Activated CD8-positive, alpha-beta T cell treated with anti-CD3 and anti-CD28 coated beads for 36 hours (primary cell): ENCODE data around the gene PRKN. TPM values are rescaled to one million over a fixed set of nuclear protein-coding genes. Genes with fewer than 3 reads are reported as not detected.

ENCODE experiments used
- ATAC-seq: fragments of 200-7000 bp; cut with Tn5 transposase; one replicate; pipeline ENCODE4 v1.10.0; 2021; ENCODE audit warnings: mild to moderate bottlenecking, moderate library complexity
- CTCF ChIA-PET: fragments of 350-600 bp; sonication (Branson Sonifier 250); formaldehyde crosslinking; loops from one replicate; lab custom pipeline; 2021; ENCODE audit warnings: antibody characterized with exemption; lab: Charles Lee
- POLR2A ChIA-PET: fragments of 350-600 bp; sonication (Branson Sonifier 250); formaldehyde crosslinking; loops from one replicate; lab custom pipeline; 2021; ENCODE audit warnings: antibody characterized with exemption; lab: Charles Lee
- DNase-seq: peaks from one replicate; pipeline ENCODE4 v3.0.0-alpha.2; 2020
- H3K27ac Mint-ChIP-seq: one replicate; pipeline ENCODE4 v1.8.0; 2021; ENCODE audit warnings: mild to moderate bottlenecking, mixed read lengths
- H3K27me3 Mint-ChIP-seq: one replicate; pipeline ENCODE4 v1.8.0; 2021; ENCODE audit warnings: mixed read lengths
- H3K36me3 Mint-ChIP-seq: one replicate; pipeline ENCODE4 v1.8.0; 2021; ENCODE audit warnings: low read depth, mixed read lengths
- H3K4me1 Mint-ChIP-seq: one replicate; pipeline ENCODE4 v1.8.0; 2021; ENCODE audit warnings: low read depth, mixed read lengths
- H3K4me3 Mint-ChIP-seq: one replicate; pipeline ENCODE4 v1.8.0; 2021; ENCODE audit warnings: mild to moderate bottlenecking, moderate library complexity, mixed read lengths
- H3K9me3 Mint-ChIP-seq: one replicate; pipeline ENCODE4 v1.8.0; 2021; ENCODE audit warnings: mixed read lengths
- CTCF ChIP-seq: fragments of 200-600 bp; IDR thresholded peaks from one replicate; pipeline ENCODE4 v1.8.0; 2022; ENCODE audit warnings: antibody characterized with exemption, mild to moderate bottlenecking
- intact Hi-C: fragments of 100-400 bp; cut with micrococcal nuclease; formaldehyde crosslinking; loops from one replicate; pipeline ENCODE4 v1.10.0; 2022
- total RNA-seq, 2 experiments: library from RNA; stranded (reverse); gene quantifications; one replicate each; pipeline ENCODE4 v1.2.3, GENCODE V29; 2021

PRKN gene
- total RNA-seq, 2 experiments from 2014 or later = 1.2 to 1.4 TPM

- Mint-ChIP-seq H3K4me1 (no peaks in the 10 kb centered on the region), H3K9me3 (peaks cover 5% of the 10 kb centered on the region), H3K4me3 (no peak overlapping the region), H3K27ac (no peak overlapping the region), H3K36me3 (no peaks in the 10 kb centered on the region), H3K27me3 (no peaks in the 10 kb centered on the region)
- ChIA-PET POLR2A (no interaction called here), CTCF (no interaction called here)
- intact Hi-C loops = no loop called here
- no peak for DNase-seq
- no peak for ATAC-seq
- TF ChIP-seq CTCF = no peak
Observed at GRCh38 chr6:162627362-162627761, 100.2 kb downstream of the PRKN start.

GRCh38 chr6:162626869-162627268 is 100.7 kb downstream of the PRKN start:
- intact Hi-C loops = no loop called here
- Mint-ChIP-seq H3K4me3 (no peak overlapping the region), H3K27me3 (no peaks in the 10 kb centered on the region), H3K9me3 (peaks cover 5% of the 10 kb centered on the region), H3K36me3 (no peaks in the 10 kb centered on the region), H3K4me1 (no peaks in the 10 kb centered on the region), H3K27ac (no peak overlapping the region)
- POLR2A ChIA-PET = no interaction called here
- ATAC-seq = no peak
- no peak for DNase-seq
- TF ChIP-seq CTCF = no peak
- CTCF ChIA-PET = no interaction called here

GRCh38 chr6:162625846-162626540 is 101.6 kb downstream of the PRKN start:
- DNase-seq = no peak
- Mint-ChIP-seq H3K9me3 (peaks cover 7% of the 10 kb centered on the region), H3K27ac (no peak overlapping the region), H3K27me3 (no peaks in the 10 kb centered on the region), H3K4me1 (peaks cover 4% of the 10 kb centered on the region), H3K36me3 (no peaks in the 10 kb centered on the region), H3K4me3 (no peak overlapping the region)
- ChIA-PET POLR2A (no interaction called here), CTCF (no interaction called here)
- intact Hi-C loops = no loop called here
- ATAC-seq = no peak
- no peak for TF ChIP-seq CTCF

- H3K36me3 Mint-ChIP-seq = no peaks in the 10 kb centered on the region
- no peaks in the 10 kb centered on the region for H3K27me3 Mint-ChIP-seq
- intact Hi-C loops = no loop called here
- no peak overlapping the region for H3K27ac Mint-ChIP-seq
- H3K4me1 Mint-ChIP-seq = peaks cover 4% of the 10 kb centered on the region
- peaks cover 4% of the 10 kb centered on the region for H3K9me3 Mint-ChIP-seq
- H3K4me3 Mint-ChIP-seq = no peak overlapping the region
- DNase-seq = no peak
- ATAC-seq = no peak
- CTCF ChIA-PET = no interaction called here
- no peak for TF ChIP-seq CTCF
- POLR2A ChIA-PET = no interaction called here
Observed at GRCh38 chr6:162622572-162622971, 105.0 kb downstream of the PRKN start.

GRCh38 chr6:162621246-162621645 is 106.3 kb downstream of the PRKN start:
- Mint-ChIP-seq H3K36me3 (no peaks in the 10 kb centered on the region), H3K4me1 (peaks cover 4% of the 10 kb centered on the region), H3K27me3 (no peaks in the 10 kb centered on the region), H3K27ac (no peak overlapping the region), H3K4me3 (no peak overlapping the region), H3K9me3 (peaks cover 4% of the 10 kb centered on the region)
- intact Hi-C loops = no loop called here
- CTCF ChIA-PET = interaction anchor here (0.7 kb wide), 1 partner anchor 9 kb away, joined by 3 read pairs; no protein-coding TSS in a partner anchor
- peak; percentile 62 for ATAC-seq
- no peak for TF ChIP-seq CTCF
- POLR2A ChIA-PET = no interaction called here
- peak; percentile 52 for DNase-seq
